ENCODE data around the gene C1orf122.
"Not testable (repeated sequence)": the region's sequence is repeated elsewhere in the genome, so short reads cannot be mapped to it uniquely, and the experiment has no call there.

C1orf122 gene

DNA sequence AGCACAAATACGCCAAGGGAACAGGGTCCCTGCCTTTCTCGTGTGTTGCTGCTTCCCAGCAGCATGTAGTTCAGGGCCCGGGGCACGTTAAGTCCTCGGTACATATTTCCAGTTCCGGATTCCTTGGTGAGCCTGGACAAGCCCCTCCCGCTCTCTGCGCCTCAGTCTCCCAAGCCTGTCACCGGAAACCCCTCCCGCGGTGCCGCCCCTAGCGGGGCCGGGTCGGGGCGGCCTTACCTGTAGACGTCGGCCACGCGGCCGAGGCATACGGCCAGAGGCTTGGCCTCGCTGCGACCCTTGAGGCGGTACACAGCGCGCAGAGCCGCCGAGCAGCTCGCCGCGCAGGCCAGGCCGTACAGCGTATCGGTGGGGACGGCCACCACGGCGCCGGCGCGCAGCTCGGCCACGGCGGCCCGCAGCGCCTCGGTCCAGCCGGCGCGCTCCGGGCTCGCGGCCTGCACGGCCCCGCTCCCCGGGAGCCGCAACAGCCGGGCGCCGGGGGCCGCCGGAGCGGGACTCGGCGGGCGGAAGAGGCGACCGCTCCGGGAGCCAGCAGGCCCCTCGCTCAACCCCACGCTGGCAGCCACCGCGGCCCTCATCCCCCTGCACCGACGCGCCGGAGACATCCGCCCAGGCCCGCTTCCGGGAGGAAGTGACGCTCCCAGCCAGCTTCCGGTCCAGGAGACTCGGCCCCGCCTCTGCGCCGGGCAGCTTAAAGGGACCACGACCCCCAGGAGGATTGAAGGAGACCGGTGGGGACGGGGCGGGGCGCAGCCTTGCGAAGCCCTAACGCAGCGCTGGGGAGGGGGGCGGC lies at the start of gene C1orf122, which contains the start of gene YRDC:
Gene C1orf122 (plus strand): TSS at position 236 of the 814 bp plus-strand sequence. CDS start 615 bp downstream, outside the sequence.
Gene YRDC (minus strand): TSS at position 654 of the 814 bp plus-strand sequence. CDS start 28 bp downstream, at position 626.
- Mint-ChIP-seq H3K9me3 (no peaks in the 10 kb centered on the region), H3K4me1 (peaks cover 33% of the 10 kb centered on the region), H3K36me3 (peaks cover 68% of the 10 kb centered on the region), H3K27ac (peak within 1 kb of the TSS; percentile 98), H3K4me3 (peak within 1 kb of the TSS; percentile 91)
- DNase-seq (ENCODE audit: low spot score in 2 of 2) (peak; percentile 83 to 96), ATAC-seq (peak; percentile 96)

DNA sequence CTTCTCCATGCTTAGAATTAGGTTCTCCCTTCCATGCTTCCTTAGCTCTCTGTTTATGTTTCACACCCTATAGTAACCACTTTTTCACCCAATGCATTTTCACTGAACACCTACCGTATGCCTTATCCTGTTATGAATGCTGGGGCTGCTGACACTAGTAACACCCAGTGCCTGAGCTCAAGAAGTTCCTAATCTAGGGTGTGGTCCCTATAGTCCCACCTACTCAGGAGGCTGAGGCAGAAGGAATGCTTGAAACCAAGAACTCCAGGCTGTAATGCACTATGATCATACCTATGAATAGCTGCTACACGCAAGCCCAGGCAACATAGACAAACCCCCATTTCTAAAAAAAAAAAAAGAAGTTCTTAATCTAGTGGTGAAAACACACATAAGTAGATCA lies 48.1 kb upstream of the C1orf122 start:
- no peaks in the 10 kb centered on the region for H3K36me3 Mint-ChIP-seq

GRCh38 chr1:37761416-37762095 lies 46.0 kb upstream of the C1orf122 start:
- no peak overlapping the region for H3K27ac Mint-ChIP-seq
- H3K9me3 Mint-ChIP-seq: peaks cover 3% of the 10 kb centered on the region
- ATAC-seq: no peak
- H3K4me3 Mint-ChIP-seq: no peak overlapping the region
- no peak for DNase-seq (ENCODE audit: low spot score in 2 of 2)
- H3K36me3 Mint-ChIP-seq: no peaks in the 10 kb centered on the region
- peaks cover 23% of the 10 kb centered on the region for H3K4me1 Mint-ChIP-seq

More for the DNA sequence above, 48.1 kb upstream of the C1orf122 start:
- ATAC-seq (no peak), DNase-seq (ENCODE audit: low spot score in 2 of 2) (no peak)
- H3K4me3 Mint-ChIP-seq: no peak overlapping the region
- no peaks in the 10 kb centered on the region for H3K9me3 Mint-ChIP-seq
- no peak overlapping the region for H3K27ac Mint-ChIP-seq
- H3K4me1 Mint-ChIP-seq: peaks cover 9% of the 10 kb centered on the region

GRCh38 chr1:37762516-37762915 lies 45.1 kb upstream of the C1orf122 start:
- Mint-ChIP-seq H3K4me3 (no peak overlapping the region), H3K36me3 (no peaks in the 10 kb centered on the region), H3K4me1 (peaks cover 23% of the 10 kb centered on the region), H3K9me3 (peaks cover 3% of the 10 kb centered on the region), H3K27ac (no peak overlapping the region)
- DNase-seq (ENCODE audit: low spot score in 2 of 2) (no peak), ATAC-seq (no peak)

- H3K27ac Mint-ChIP-seq: no peak overlapping the region
Observed at GRCh38 chr1:37763791-37764413, 43.7 kb upstream of the C1orf122 start.

GRCh38 chr1:37764414-37764825 lies 43.2 kb upstream of the C1orf122 start:
- Mint-ChIP-seq H3K4me1 (peaks cover 23% of the 10 kb centered on the region), H3K36me3 (no peaks in the 10 kb centered on the region), H3K27ac (no peak overlapping the region), H3K4me3 (no peak overlapping the region), H3K9me3 (peaks cover 3% of the 10 kb centered on the region)
- ATAC-seq (no peak), DNase-seq (ENCODE audit: low spot score in 2 of 2) (peak in 1 of 2 donors; percentile 78)

More at GRCh38 chr1:37763791-37764413, 43.7 kb upstream of the C1orf122 start:
- Mint-ChIP-seq H3K4me3 (no peak overlapping the region), H3K4me1 (peaks cover 23% of the 10 kb centered on the region), H3K36me3 (no peaks in the 10 kb centered on the region), H3K9me3 (peaks cover 3% of the 10 kb centered on the region)
- no peak for DNase-seq (ENCODE audit: low spot score in 2 of 2)
- ATAC-seq: no peak

DNA sequence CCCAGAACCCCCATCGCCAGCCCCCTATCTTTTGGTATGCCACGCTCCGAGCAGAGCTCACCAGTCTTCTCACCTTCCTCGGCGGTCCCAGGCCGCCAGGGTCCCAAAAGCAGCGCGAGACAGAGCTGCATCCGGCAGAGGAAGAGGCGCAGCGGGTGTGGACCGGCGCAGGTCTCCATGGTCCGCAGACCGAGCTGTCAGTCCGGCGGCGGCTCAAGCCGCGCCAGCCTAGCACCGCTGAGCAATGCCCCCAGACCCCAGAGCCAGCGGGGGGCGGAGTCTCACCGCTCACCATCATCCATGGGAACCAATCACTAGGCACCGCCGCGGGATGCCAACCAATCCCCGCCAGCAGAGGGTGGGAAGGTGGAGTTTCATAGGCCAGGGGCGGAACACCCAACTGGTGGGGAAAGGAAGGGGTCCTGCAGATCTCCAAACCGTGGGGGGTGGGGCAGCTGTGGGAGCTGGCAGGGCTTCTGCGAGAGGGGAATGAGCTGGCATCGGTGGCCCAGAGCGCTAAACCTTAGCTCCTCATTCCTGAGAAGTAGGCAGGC lies 42.6 kb upstream of the C1orf122 start, which contains the start of gene EPHA10:
Gene EPHA10 (minus strand): TSS at position 233 of the 554 bp plus-strand sequence. CDS start 54 bp downstream, at position 179.
- Mint-ChIP-seq H3K9me3 (peaks cover 3% of the 10 kb centered on the region), H3K4me1 (peaks cover 23% of the 10 kb centered on the region), H3K4me3 (peak within 1 kb of the TSS; percentile 33), H3K36me3 (no peaks in the 10 kb centered on the region), H3K27ac (no peak within 1 kb of the TSS)
- DNase-seq (ENCODE audit: low spot score in 2 of 2) (no peak), ATAC-seq (no peak)

- peak; percentile 73 for ATAC-seq
- no peaks in the 10 kb centered on the region for H3K36me3 Mint-ChIP-seq
- H3K4me3 Mint-ChIP-seq: peak overlapping the region; percentile 33
- no peak overlapping the region for H3K27ac Mint-ChIP-seq
- DNase-seq (ENCODE audit: low spot score in 2 of 2): no peak
- peaks cover 23% of the 10 kb centered on the region for H3K4me1 Mint-ChIP-seq
- peaks cover 3% of the 10 kb centered on the region for H3K9me3 Mint-ChIP-seq
Observed at GRCh38 chr1:37765916-37766664, 41.5 kb upstream of the C1orf122 start.

GRCh38 chr1:37767488-37767887 lies 40.1 kb upstream of the C1orf122 start:
- H3K27ac Mint-ChIP-seq: no peak overlapping the region

GRCh38 chr1:37771440-37771839 lies 36.1 kb upstream of the C1orf122 start:
- H3K4me3 Mint-ChIP-seq; H3K36me3 Mint-ChIP-seq; H3K4me1 Mint-ChIP-seq; H3K27ac Mint-ChIP-seq; ATAC-seq; DNase-seq (ENCODE audit: low spot score in 2 of 2); H3K9me3 Mint-ChIP-seq: not testable (repeated sequence)

More at GRCh38 chr1:37767488-37767887, 40.1 kb upstream of the C1orf122 start:
- H3K4me3 Mint-ChIP-seq: no peak overlapping the region
- H3K9me3 Mint-ChIP-seq: peaks cover 3% of the 10 kb centered on the region
- H3K4me1 Mint-ChIP-seq: peaks cover 23% of the 10 kb centered on the region
- ATAC-seq (no peak), DNase-seq (ENCODE audit: low spot score in 2 of 2) (no peak)
- H3K36me3 Mint-ChIP-seq: no peaks in the 10 kb centered on the region

- H3K4me1 Mint-ChIP-seq: no peaks in the 10 kb centered on the region
- no peaks in the 10 kb centered on the region for H3K36me3 Mint-ChIP-seq
- H3K9me3 Mint-ChIP-seq: no peaks in the 10 kb centered on the region
- ATAC-seq (peak; percentile 53), DNase-seq (ENCODE audit: low spot score in 2 of 2) (no peak)
- H3K27ac Mint-ChIP-seq: no peak overlapping the region
- no peak overlapping the region for H3K4me3 Mint-ChIP-seq
Observed at GRCh38 chr1:37776946-37777516, 30.6 kb upstream of the C1orf122 start.

DNA sequence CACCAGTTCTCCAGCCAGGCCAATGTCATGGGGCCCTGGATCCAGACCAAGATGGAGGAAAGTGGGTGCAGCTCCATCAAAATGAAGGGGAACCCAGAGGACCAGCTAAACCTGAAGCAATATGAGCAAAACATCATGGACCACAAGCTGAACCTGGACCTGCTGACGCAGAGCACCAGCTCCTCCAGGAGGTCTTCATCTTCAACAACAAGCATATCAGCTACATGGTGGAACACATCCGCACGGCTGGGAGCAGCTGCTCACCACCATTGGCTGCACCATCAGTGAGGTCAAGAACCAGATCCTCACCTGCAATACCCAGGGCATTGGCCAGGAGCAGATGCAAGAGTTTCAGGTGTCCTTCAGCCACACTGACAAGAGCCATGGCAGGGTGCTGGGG lies 28.9 kb upstream of the C1orf122 start:
- no peaks in the 10 kb centered on the region for H3K9me3 Mint-ChIP-seq
- H3K36me3 Mint-ChIP-seq: no peaks in the 10 kb centered on the region
- no peak overlapping the region for H3K27ac Mint-ChIP-seq
- DNase-seq (ENCODE audit: low spot score in 2 of 2) (no peak), ATAC-seq (no peak)
- H3K4me1 Mint-ChIP-seq: no peaks in the 10 kb centered on the region
- no peak overlapping the region for H3K4me3 Mint-ChIP-seq

GRCh38 chr1:37782491-37782890 lies 25.1 kb upstream of the C1orf122 start:
- Mint-ChIP-seq H3K4me3 (no peak overlapping the region), H3K27ac (no peak overlapping the region), H3K4me1 (no peaks in the 10 kb centered on the region), H3K9me3 (no peaks in the 10 kb centered on the region), H3K36me3 (no peaks in the 10 kb centered on the region)
- ATAC-seq: no peak
- DNase-seq (ENCODE audit: low spot score in 2 of 2): no peak
